HCT116 (cell line): ENCODE measurements around the gene ZEB1. TPM values are rescaled to one million over a fixed set of nuclear protein-coding genes. Genes with fewer than 3 reads are reported as not detected.

Experiments used
- ATAC-seq: fragments of 200-7000 bp; cut with Tn5 transposase; 2 replicates; pipeline ENCODE4 v1.9.1; 2020; ENCODE audit warnings: mild to moderate bottlenecking, moderate library complexity
- BruUV-seq: library from RNA; stranded (reverse); fragments of 400-500 nt; replicated peaks from 2 replicates; lab custom pipeline; 2021; lab: Mats Ljungman, UMichigan
- CTCF ChIA-PET: fragments of 300-600 bp; sonication (Branson Sonifier 250); formaldehyde crosslinking; loops from one replicate; lab custom pipeline; 2021; ENCODE audit warnings: antibody characterized with exemption; lab: Charles Lee
- POLR2A ChIA-PET: fragments of 300-600, 350-600 bp; sonication (Branson Sonifier 250); formaldehyde crosslinking; loops from one replicate; lab custom pipeline; 2021; ENCODE audit warnings: antibody characterized with exemption; lab: Charles Lee
- RAD21 ChIA-PET, 2 experiments: fragments of 300-600 bp; sonication (Branson Sonifier 250); formaldehyde crosslinking; loops; one replicate each; lab custom pipeline; 2023; ENCODE audit warnings: low total read pairs in 2 of 2; ENCODE audit not compliant: uncharacterized antibody in 2 of 2, unreplicated experiment in 2 of 2, low non-redundant PET in 1 of 2; lab: Charles Lee
- DNase-seq: peaks from one replicate; pipeline ENCODE4 v3.0.0-alpha.2; 2010; ENCODE audit warnings: low read depth, low spot score
- H2AFZ ChIP-seq: fragments of 200-600 bp; shearing (Covaris generic), sonication (generic); 2 replicates; pipeline ENCODE4 v1.6.1; 2017; ENCODE audit warnings: low read depth, mixed run types, mixed read lengths, antibody characterized with exemption, low read length; ENCODE audit not compliant: poor library complexity, severe bottlenecking
- H3K27ac ChIP-seq: 2 replicates; pipeline ENCODE4 v1.5.1; 2012; ENCODE audit warnings: low read depth, low read length
- H3K27me3 ChIP-seq: fragments of 200-600 bp; sonication (generic); 2 replicates; pipeline ENCODE4 v1.6.1; 2016; ENCODE audit warnings: mixed run types, low read length, mixed read lengths; ENCODE audit not compliant: insufficient read depth
- H3K36me3 ChIP-seq, 2 experiments: fragments of 200-500 bp in 1 of 2; fragments of 200-600 bp in 1 of 2; sonication (Bioruptor generic) in 1 of 2; sonication (generic) in 1 of 2; 2 replicates each; pipeline versions ENCODE4 v1.5.1 to v1.6.1; 2014 to 2016; ENCODE audit warnings: low read length in 2 of 2, inconsistent platforms in 1 of 2, mixed read lengths in 1 of 2, mixed run types in 1 of 2; ENCODE audit not compliant: insufficient read depth in 2 of 2, control insufficient read depth in 1 of 2
- H3K4me1 ChIP-seq, 2 experiments: fragments of 200-600 bp in 1 of 2; sonication (generic) in 1 of 2; 2 replicates each; pipeline versions ENCODE4 v1.5.1 to v1.6.1; 2012 to 2017; ENCODE audit warnings: low read length in 2 of 2, inconsistent platforms in 1 of 2, mild to moderate bottlenecking in 1 of 2, mixed read lengths in 1 of 2, mixed run types in 1 of 2, moderate library complexity in 1 of 2; ENCODE audit not compliant: insufficient read depth in 2 of 2, control insufficient read depth in 1 of 2
- H3K4me2 ChIP-seq: fragments of 200-600 bp; sonication (generic); 2 replicates; pipeline ENCODE4 v1.6.1; 2017; ENCODE audit warnings: mixed run types, low read length, mixed read lengths
- H3K4me3 ChIP-seq, 2 experiments: fragments of 200-600 bp in 1 of 2; sonication (generic) in 1 of 2; replicated peaks in 1 of 2; 2 replicates each; pipeline ENCODE4 v1.5.1; 2011 to 2016; ENCODE audit warnings: low read length in 2 of 2, control low read depth in 1 of 2, low read depth in 1 of 2, mild to moderate bottlenecking in 1 of 2, mixed read lengths in 1 of 2, mixed run types in 1 of 2
- H3K79me2 ChIP-seq: fragments of 200-600 bp; sonication (generic); 2 replicates; pipeline ENCODE4 v1.6.1; 2017; ENCODE audit warnings: mild to moderate bottlenecking, mixed run types, low read length, moderate library complexity, mixed read lengths; ENCODE audit not compliant: insufficient read depth
- H3K9ac ChIP-seq: fragments of 200-600 bp; sonication (generic); 2 replicates; pipeline ENCODE4 v1.6.1; 2016; ENCODE audit warnings: low read length, mixed read lengths
- H3K9me2 ChIP-seq: fragments of 200-600 bp; sonication (generic), shearing (Covaris generic); 2 replicates; pipeline ENCODE4 v1.6.1; 2017; ENCODE audit warnings: mixed run types, mild to moderate bottlenecking, moderate library complexity; ENCODE audit not compliant: insufficient read depth
- H3K9me3 ChIP-seq, 2 experiments: fragments of 200-500 bp in 1 of 2; fragments of 200-600 bp in 1 of 2; sonication (Bioruptor generic) in 1 of 2; sonication (generic) in 1 of 2; 2 replicates each; pipeline ENCODE4 v1.6.1; 2014 to 2017; ENCODE audit warnings: low read length in 2 of 2, mixed read lengths in 2 of 2, inconsistent platforms in 1 of 2, low read depth in 1 of 2, mild to moderate bottlenecking in 1 of 2, mixed run types in 1 of 2, moderate library complexity in 1 of 2; ENCODE audit not compliant: control insufficient read depth in 1 of 2, insufficient read depth in 1 of 2
- H4K20me1 ChIP-seq: fragments of 200-600 bp; sonication (generic), shearing (Covaris generic); 2 replicates; pipeline ENCODE4 v1.6.1; 2017; ENCODE audit warnings: mixed run types, mild to moderate bottlenecking, moderate library complexity; ENCODE audit not compliant: insufficient read depth
- ATF3 ChIP-seq: IDR thresholded peaks from 2 replicates; pipeline ENCODE4 v1.6.1; 2012
- CBX3 ChIP-seq: IDR thresholded peaks from 2 replicates; pipeline ENCODE4 v1.6.1; 2012; ENCODE audit warnings: low read depth
- CEBPB ChIP-seq: IDR thresholded peaks from 2 replicates; pipeline ENCODE4 v1.6.1; 2012; ENCODE audit warnings: low read depth
- CTCF ChIP-seq, 3 experiments: fragments of 200-600 bp in 1 of 3; sonication (generic) in 1 of 3; IDR thresholded peaks in 2 of 3; conservative IDR thresholded peaks in 1 of 3; 2 replicates each; pipeline ENCODE4 v1.5.1; 2012 to 2017; ENCODE audit warnings: low read depth in 2 of 3, low read length in 2 of 3, antibody characterized with exemption in 1 of 3, borderline replicate concordance in 1 of 3, control low read depth in 1 of 3, mild to moderate bottlenecking in 1 of 3, mixed read lengths in 1 of 3, mixed run types in 1 of 3, moderate library complexity in 1 of 3; ENCODE audit not compliant: insufficient read depth in 1 of 3
- EGR1 ChIP-seq: IDR thresholded peaks from 2 replicates; pipeline ENCODE4 v1.6.1; 2012; ENCODE audit warnings: low read depth
- ELF1 ChIP-seq: IDR thresholded peaks from 2 replicates; pipeline ENCODE4 v1.6.1; 2012; ENCODE audit warnings: low read depth, borderline replicate concordance
- EZH2 ChIP-seq: fragments of 200-600 bp; sonication (generic); IDR thresholded peaks from 2 replicates; pipeline ENCODE4 v1.6.1; 2017; ENCODE audit warnings: antibody characterized with exemption, mixed run types
- EZH2phosphoT487 ChIP-seq: fragments of 200-600 bp; IDR thresholded peaks from 2 replicates; pipeline ENCODE4 v1.6.1; 2018; ENCODE audit warnings: antibody characterized with exemption, borderline replicate concordance
- FOSL1 ChIP-seq: IDR thresholded peaks from 2 replicates; pipeline ENCODE4 v1.6.1; 2012; ENCODE audit warnings: low read depth
- JUND ChIP-seq: IDR thresholded peaks from 2 replicates; pipeline ENCODE4 v1.6.1; 2012
- POLR2A ChIP-seq: IDR thresholded peaks from 2 replicates; pipeline ENCODE4 v1.7.0; 2011; ENCODE audit warnings: borderline replicate concordance; ENCODE audit not compliant: insufficient read depth, insufficient read length; ENCODE audit errors: extremely low read depth
- RAD21 ChIP-seq: IDR thresholded peaks from 2 replicates; pipeline ENCODE4 v1.6.1; 2012; ENCODE audit warnings: low read depth, mild to moderate bottlenecking
- REST ChIP-seq: IDR thresholded peaks from 2 replicates; pipeline ENCODE4 v1.6.1; 2012; ENCODE audit warnings: low read depth
- SIN3A ChIP-seq: IDR thresholded peaks from 2 replicates; pipeline ENCODE4 v1.6.1; 2012; ENCODE audit warnings: low read depth
- SP1 ChIP-seq: IDR thresholded peaks from 2 replicates; pipeline ENCODE4 v1.6.1; 2012; ENCODE audit warnings: low read depth
- SRF ChIP-seq: IDR thresholded peaks from 2 replicates; pipeline ENCODE4 v1.6.1; 2012; ENCODE audit warnings: low read depth
- TCF7L2 ChIP-seq: IDR thresholded peaks from 2 replicates; pipeline ENCODE4 v1.7.0; 2011; ENCODE audit warnings: borderline replicate concordance, inconsistent platforms; ENCODE audit not compliant: insufficient read depth, insufficient read length; ENCODE audit errors: extremely low read depth
- YY1 ChIP-seq: IDR thresholded peaks from 2 replicates; pipeline ENCODE4 v1.6.1; 2011; ENCODE audit warnings: low read length, low read depth, moderate library complexity, mild to moderate bottlenecking; ENCODE audit not compliant: insufficient replicate concordance; ENCODE audit errors: extremely low read depth
- ZFX ChIP-seq: fragments of 450-650 bp; IDR thresholded peaks from 2 replicates; pipeline ENCODE4 v1.6.1; 2017
- ZNF274 ChIP-seq: fragments of 200-500 bp; sonication (Bioruptor generic); IDR thresholded peaks from 2 replicates; pipeline ENCODE4 v1.6.1; 2014; ENCODE audit warnings: mild to moderate bottlenecking, low read depth, low read length, inconsistent platforms
- intact Hi-C: fragments of 100-400 bp; cut with micrococcal nuclease; formaldehyde crosslinking; loops from 2 replicates; pipeline ENCODE4 v1.10.0; 2022
- total RNA-seq: library from RNA; stranded (reverse); gene quantifications from one replicate; pipeline ENCODE4 v1.2.1, GENCODE V29; 2021; ENCODE audit not compliant: unreplicated experiment

Gene ZEB1
- total RNA-seq, 1 experiment from 2014 or later: 3.4 TPM

- Histone ChIP-seq H3K9me3 (no peaks in the 10 kb centered on the region), H3K27ac (no peak overlapping the region), H4K20me1 (no peaks in the 10 kb centered on the region), H3K9me2 (no peaks in the 10 kb centered on the region), H3K4me3 (no peak overlapping the region), H3K4me1 (no peaks in the 10 kb centered on the region), H3K27me3 (no peaks in the 10 kb centered on the region), H3K79me2 (no peaks in the 10 kb centered on the region), H2AFZ (no peak overlapping the region), H3K4me2 (no peak overlapping the region), H3K9ac (no peak overlapping the region), H3K36me3 (no peaks in the 10 kb centered on the region)
- DNase-seq (no peak), ATAC-seq (no peak)
- RAD21 ChIA-PET: no interaction called here
- no TSS peak for BruUV-seq
- TF ChIP-seq YY1: no peak
- no peak for TF ChIP-seq ZNF274
- TF ChIP-seq EZH2: no peak
- no peak for TF ChIP-seq EGR1
- no peak for TF ChIP-seq TCF7L2
- no peak for TF ChIP-seq ZFX
- no peak for TF ChIP-seq FOSL1
- no peak for TF ChIP-seq CTCF (IDR thresholded peaks at IDR 0.05 in 2 of 3, conservative IDR thresholded peaks at IDR 0.05 in 1 of 3; ENCODE audit: borderline replicate concordance in 1 of 3, insufficient read depth in 1 of 3, low read depth in 2 of 3, low read length in 2 of 3)
- no peak for TF ChIP-seq POLR2A
- TF ChIP-seq SRF: no peak
- TF ChIP-seq SP1: no peak
- no peak for TF ChIP-seq SIN3A
- no peak for TF ChIP-seq ATF3
- no peak for TF ChIP-seq CEBPB
- TF ChIP-seq EZH2phosphoT487: no peak
- TF ChIP-seq RAD21: no peak
- TF ChIP-seq REST: no peak
- TF ChIP-seq CBX3: no peak
- TF ChIP-seq ELF1: no peak
- TF ChIP-seq JUND: no peak
- CTCF ChIA-PET: no interaction called here
- POLR2A ChIA-PET: no interaction called here
- intact Hi-C loops: no loop called here
Measured at GRCh38 chr10:31574577-31574976, 255.6 kb downstream of the ZEB1 start.
